CD14-positive monocyte (primary cell): ENCODE data around the gene SRC. TPM values are rescaled to one million over a fixed set of nuclear protein-coding genes. Genes with fewer than 3 reads are reported as not detected.

Experiments used
- DNase-seq, 3 donors: peaks; one replicate each; pipeline ENCODE4 v3.0.0-alpha.2; 2011 to 2022
- H2AFZ ChIP-seq: 2 replicates; pipeline ENCODE4 v1.6.0; 2012; ENCODE audit warnings: mild to moderate bottlenecking, low read depth, low read length, inconsistent platforms; ENCODE audit not compliant: insufficient read depth, poor library complexity, severe bottlenecking
- H3K27ac ChIP-seq, 2 donors: 1 replicate in 1 of 2; 2 replicates in 1 of 2; pipeline ENCODE4 v1.5.1; 2012 to 2013; ENCODE audit warnings: low read length in 2 of 2, control low read depth in 1 of 2, inconsistent platforms in 1 of 2, low read depth in 1 of 2, mild to moderate bottlenecking in 1 of 2
- H3K27me3 ChIP-seq, 2 donors: one replicate each; pipeline versions ENCODE4 v1.6.0 to v1.6.1; 2011 to 2013; ENCODE audit warnings: low read length in 2 of 2; ENCODE audit not compliant: control insufficient read depth in 2 of 2, insufficient read depth in 2 of 2
- H3K36me3 ChIP-seq, 2 donors: replicated peaks in 1 of 2; 1 replicate in 1 of 2; 2 replicates in 1 of 2; pipeline versions ENCODE4 v1.5.1 to v1.6.1; 2012 to 2013; ENCODE audit warnings: low read length in 2 of 2, control low read depth in 1 of 2, inconsistent platforms in 1 of 2, mild to moderate bottlenecking in 1 of 2; ENCODE audit not compliant: insufficient read depth in 2 of 2, control insufficient read depth in 1 of 2
- H3K4me1 ChIP-seq, 2 donors: 1 replicate in 1 of 2; 2 replicates in 1 of 2; pipeline versions ENCODE4 v1.5.1 to v1.6.1; 2012 to 2013; ENCODE audit warnings: low read length in 2 of 2, control low read depth in 1 of 2, inconsistent platforms in 1 of 2, mild to moderate bottlenecking in 1 of 2, moderate library complexity in 1 of 2; ENCODE audit not compliant: insufficient read depth in 2 of 2, control insufficient read depth in 1 of 2
- H3K4me2 ChIP-seq: replicated peaks from 2 replicates; pipeline ENCODE3; 2012; ENCODE audit warnings: low read length, moderate library complexity, mild to moderate bottlenecking; ENCODE audit not compliant: poor library complexity, severe bottlenecking; ENCODE audit errors: extremely low read depth
- H3K4me3 ChIP-seq, 3 experiments: fragments of 200-600 bp in 1 of 3; sonication (generic) in 1 of 3; replicated peaks in 1 of 3; 1 replicate in 2 of 3; 2 replicates in 1 of 3; pipeline ENCODE4 v1.5.1; 2011 to 2013; ENCODE audit warnings: low read length in 3 of 3, mild to moderate bottlenecking in 3 of 3, control low read depth in 2 of 3, low read depth in 2 of 3, inconsistent platforms in 1 of 3, moderate library complexity in 1 of 3
- H3K79me2 ChIP-seq: 2 replicates; pipeline ENCODE4 v1.6.0; 2012; ENCODE audit warnings: mild to moderate bottlenecking, control low read depth, inconsistent platforms, low read length, moderate library complexity; ENCODE audit not compliant: insufficient read depth
- H3K9ac ChIP-seq: 2 replicates; pipeline ENCODE4 v1.6.0; 2017; ENCODE audit warnings: low read length, mild to moderate bottlenecking; ENCODE audit not compliant: insufficient read depth, poor library complexity, severe bottlenecking
- H3K9me3 ChIP-seq, 2 donors: replicated peaks in 1 of 2; 1 replicate in 1 of 2; 2 replicates in 1 of 2; pipeline versions ENCODE4 v1.5.1 to v1.6.1; 2012 to 2013; ENCODE audit warnings: low read length in 2 of 2, control low read depth in 1 of 2; ENCODE audit not compliant: control insufficient read depth in 1 of 2, insufficient read depth in 1 of 2
- H4K20me1 ChIP-seq: 2 replicates; pipeline ENCODE4 v1.6.0; 2012; ENCODE audit warnings: mild to moderate bottlenecking, low read length, control low read depth, moderate library complexity; ENCODE audit not compliant: insufficient read depth
- H3K27ac Mint-ChIP-seq, 7 donors: one replicate each; pipeline ENCODE4 v1.8.0; 2020; ENCODE audit warnings: mild to moderate bottlenecking in 7 of 7, mixed read lengths in 7 of 7, moderate library complexity in 6 of 7, inconsistent platforms in 2 of 7
- H3K27me3 Mint-ChIP-seq, 3 donors: one replicate each; pipeline ENCODE4 v1.8.0; 2021 to 2022; ENCODE audit warnings: low read depth in 3 of 3, mild to moderate bottlenecking in 3 of 3, mixed read lengths in 3 of 3, moderate library complexity in 3 of 3, inconsistent platforms in 1 of 3
- H3K36me3 Mint-ChIP-seq, 2 donors: one replicate each; pipeline ENCODE4 v1.8.0; 2020; ENCODE audit warnings: mixed read lengths in 2 of 2, inconsistent platforms in 1 of 2, mild to moderate bottlenecking in 1 of 2
- H3K4me1 Mint-ChIP-seq: one replicate; pipeline ENCODE4 v1.8.0; 2020; ENCODE audit warnings: mild to moderate bottlenecking, mixed read lengths
- H3K4me3 Mint-ChIP-seq, 2 donors: one replicate each; pipeline ENCODE4 v1.8.0; 2020; ENCODE audit warnings: mild to moderate bottlenecking in 2 of 2, mixed read lengths in 2 of 2, moderate library complexity in 1 of 2
- H3K9me3 Mint-ChIP-seq, 7 donors: one replicate each; pipeline ENCODE4 v1.8.0; 2020 to 2022; ENCODE audit warnings: mixed read lengths in 7 of 7, mild to moderate bottlenecking in 6 of 7, moderate library complexity in 6 of 7, inconsistent platforms in 2 of 7
- CTCF ChIP-seq: fragments of 200-600 bp; IDR thresholded peaks from one replicate; pipeline ENCODE4 v1.8.0; 2022; ENCODE audit warnings: antibody characterized with exemption, mild to moderate bottlenecking
- WGBS: methylation state at CpG from one replicate; pipeline ENCODE4 v1.1.5; 2013; ENCODE audit warnings: missing lambda C conversion rate; ENCODE audit not compliant: insufficient coverage; 5-methylcytosine and 5-hydroxymethylcytosine counted together
- intact Hi-C, 2 donors: fragments of 100-400 bp; cut with micrococcal nuclease; formaldehyde crosslinking; loops; one replicate each; pipeline versions ENCODE4 v1.15.0 to v1.15.1; 2023
- polyA plus RNA-seq, 3 donors: library from polyadenylated mRNA; depleted of rRNA in 1 of 3; unstranded in 2 of 3; stranded (reverse) in 1 of 3; fragments of 300-500 nt in 2 of 3; fragments of >200 nt in 1 of 3; fragmentation: Illumina TruSeq in 2 of 3; gene quantifications; 1 replicate in 2 of 3; 2 replicates in 1 of 3; pipeline ENCODE4 v1.2.3, GENCODE V29; 2012 to 2021

Gene SRC
- polyA plus RNA-seq, 3 donors, result 4.9 to 55.1 (median 6.8) TPM

- H3K36me3 ChIP-seq, result no peaks in the 10 kb centered on the region
- TF ChIP-seq CTCF, result no peak
- H3K4me1 Mint-ChIP-seq, result peaks cover 55% of the 10 kb centered on the region
- WGBS, result 98% methylated on average over 6 of the region's 9 CpGs
- H3K79me2 ChIP-seq, result no peaks in the 10 kb centered on the region
- H3K4me1 ChIP-seq, result peaks cover 52 to 57% of the 10 kb centered on the region in 2 donors
- H4K20me1 ChIP-seq, result no peaks in the 10 kb centered on the region
- H3K27me3 ChIP-seq, result no peaks in the 10 kb centered on the region
- intact Hi-C loops, result loop anchor here in 1 of 2 donors (2.0 to 5.0 kb wide), 3 partner anchors 14 to 38 kb away; no protein-coding TSS in a partner anchor
- H3K9me3 ChIP-seq, result no peaks in the 10 kb centered on the region
- peak overlapping the region; percentile 94 to 98 (median 97) for H3K27ac Mint-ChIP-seq
- H2AFZ ChIP-seq, result no peak overlapping the region
- H3K36me3 Mint-ChIP-seq, result no peaks in the 10 kb centered on the region
- no peak for DNase-seq
- peak overlapping the region; percentile 7 for H3K4me2 ChIP-seq
- peak overlapping the region; percentile 57 for H3K9ac ChIP-seq
- peak overlapping the region; percentile 55 to 68 for H3K4me3 Mint-ChIP-seq
- H3K27ac ChIP-seq, result peak overlapping the region; percentile 81 to 93
- H3K9me3 Mint-ChIP-seq, result no peaks in the 10 kb centered on the region
- peaks cover 2 to 6% (median 3%) of the 10 kb centered on the region in 3 donors for H3K27me3 Mint-ChIP-seq
- H3K4me3 ChIP-seq, result no peak overlapping the region
These were observed 12.7 kb upstream of the SRC start for GRCh38 chr20:37333130-37333847.

- peak overlapping the region; percentile 57 for H3K9ac ChIP-seq
- no peaks in the 10 kb centered on the region for H3K79me2 ChIP-seq
- no peak overlapping the region for H3K4me3 ChIP-seq
- Mint-ChIP-seq H3K4me3 (no peak overlapping the region), H3K9me3 (no peaks in the 10 kb centered on the region), H3K27me3 (peaks cover 2 to 6% (median 3%) of the 10 kb centered on the region in 3 donors), H3K36me3 (no peaks in the 10 kb centered on the region), H3K27ac (peak overlapping the region; percentile 94 to 98 (median 97)), H3K4me1 (peaks cover 57% of the 10 kb centered on the region)
- peaks cover 53 to 59% of the 10 kb centered on the region in 2 donors for H3K4me1 ChIP-seq
- H3K36me3 ChIP-seq, result no peaks in the 10 kb centered on the region
- H3K9me3 ChIP-seq, result no peaks in the 10 kb centered on the region
- TF ChIP-seq CTCF, result no peak
- intact Hi-C loops, result loop anchor here in 1 of 2 donors (2.0 to 5.0 kb wide), 3 partner anchors 15 to 39 kb away; no protein-coding TSS in a partner anchor
- H4K20me1 ChIP-seq, result no peaks in the 10 kb centered on the region
- no peaks in the 10 kb centered on the region for H3K27me3 ChIP-seq
- DNase-seq, result peak; percentile 89 to 99 (median 96)
- no peak overlapping the region for H3K4me2 ChIP-seq
- no peak overlapping the region for H2AFZ ChIP-seq
- WGBS, result 71% methylated on average over 12 of the region's 16 CpGs
- peak overlapping the region; percentile 81 to 93 for H3K27ac ChIP-seq
These were observed 12.1 kb upstream of the SRC start for GRCh38 chr20:37333848-37334318.
